22Rv1 (cell line): Measurements from ENCODE around the gene RBM44.

ENCODE experiments used
- H3K27ac ChIP-seq: fragments of 450-650 bp; 2 replicates; pipeline ENCODE4 v1.5.1; 2017
- CTCF ChIP-seq: fragments of 450-650 bp; IDR thresholded peaks from 2 replicates; pipeline ENCODE4 v1.5.1; 2017; ENCODE audit warnings: mild to moderate bottlenecking
- ZFX ChIP-seq: fragments of 450-650 bp; IDR thresholded peaks from 2 replicates; pipeline ENCODE4 v1.6.1; 2017; ENCODE audit warnings: antibody characterized with exemption, borderline replicate concordance

RBM44 gene

GRCh38 chr2:237815637-237816036 is 17.1 kb downstream of the RBM44 start:
- no peak for TF ChIP-seq ZFX
- TF ChIP-seq CTCF, result no peak

DNA sequence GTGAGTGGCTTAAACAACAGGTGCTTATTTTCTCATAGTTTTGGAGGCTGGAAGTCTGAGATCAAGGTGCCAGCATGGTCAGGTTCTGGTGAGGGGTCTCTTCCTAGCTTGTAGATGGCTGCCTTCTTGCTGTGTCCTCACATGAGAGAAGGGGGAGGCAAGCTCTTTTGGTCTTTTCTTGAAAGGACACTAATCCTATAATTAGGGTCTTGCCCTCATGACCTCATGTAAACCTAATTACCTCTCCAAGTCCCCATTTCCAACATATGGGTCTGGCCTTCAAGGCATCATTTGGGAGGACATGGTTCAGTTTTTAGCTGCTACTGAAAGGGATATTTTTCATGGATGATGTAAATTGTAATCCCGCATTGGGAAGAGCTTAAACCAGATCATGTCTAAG is 18.0 kb downstream of the RBM44 start:
- TF ChIP-seq CTCF (no peak), ZFX (no peak)
- H3K27ac ChIP-seq, result no peak overlapping the region

More at GRCh38 chr2:237815637-237816036, 17.1 kb downstream of the RBM44 start:
- H3K27ac ChIP-seq, result no peak overlapping the region

- no peak overlapping the region for H3K27ac ChIP-seq
- TF ChIP-seq CTCF (no peak), ZFX (no peak)
Observed at GRCh38 chr2:237818066-237818473, 19.5 kb downstream of the RBM44 start.

DNA sequence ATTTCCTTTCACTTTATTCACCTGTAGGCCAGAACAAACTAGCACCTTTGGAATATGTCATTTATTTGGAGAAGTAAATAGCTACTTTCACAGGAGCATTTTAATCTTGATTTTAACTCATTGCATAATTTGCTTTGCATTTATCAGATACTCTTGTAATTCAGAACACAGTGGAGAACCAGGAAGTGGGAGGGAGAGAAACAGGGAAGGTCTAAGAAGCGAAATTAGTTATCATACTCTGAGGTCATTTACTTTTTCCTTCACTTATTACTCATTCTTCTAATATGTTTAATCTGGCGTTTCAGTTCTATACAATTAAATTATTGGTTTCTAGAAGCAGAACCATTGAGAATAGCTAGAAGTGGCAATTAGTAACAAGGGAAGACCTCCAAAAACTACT is 20.7 kb downstream of the RBM44 start:
- TF ChIP-seq CTCF, result no peak
- TF ChIP-seq ZFX, result no peak
- no peak overlapping the region for H3K27ac ChIP-seq

DNA sequence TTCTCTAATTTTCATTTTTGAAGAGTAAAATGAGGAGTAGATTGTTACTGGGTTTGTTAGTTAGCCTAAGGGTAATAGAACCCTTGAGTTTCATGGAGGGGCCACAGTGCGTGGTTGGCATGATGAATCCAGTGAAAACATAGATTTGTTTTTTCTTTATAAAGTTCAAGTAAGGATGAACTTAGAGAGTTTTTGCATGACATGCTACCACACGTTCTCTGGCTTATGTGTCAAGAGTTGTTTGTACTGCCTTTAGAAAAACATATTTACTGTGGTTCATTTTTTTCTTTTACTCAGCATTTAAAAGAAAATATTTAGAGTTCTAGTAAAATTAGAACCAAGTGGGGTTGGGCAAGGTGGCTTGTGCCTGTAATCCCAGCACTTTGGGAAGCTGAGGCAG is 21.8 kb downstream of the RBM44 start:
- H3K27ac ChIP-seq, result no peak overlapping the region
- TF ChIP-seq CTCF, result no peak
- no peak for TF ChIP-seq ZFX

DNA sequence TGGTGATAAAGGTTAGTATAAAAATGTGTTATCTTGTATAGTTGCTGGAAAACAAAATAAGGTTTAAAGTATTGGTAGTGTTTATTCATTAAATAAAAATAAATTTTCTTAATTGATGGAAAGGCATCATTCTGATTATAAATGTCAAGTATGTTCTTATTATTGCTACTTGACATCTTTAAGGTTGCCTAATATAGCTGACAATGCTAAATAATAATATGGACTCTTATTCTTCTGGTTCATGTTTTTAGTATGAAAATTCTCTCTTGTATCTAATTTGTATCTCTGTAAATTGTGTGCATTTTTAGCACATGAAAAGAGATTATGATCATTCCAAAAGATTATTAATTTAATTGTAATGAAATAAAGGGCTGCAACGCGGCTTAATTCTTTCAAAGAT is 25.0 kb downstream of the RBM44 start:
- H3K27ac ChIP-seq, result no peak overlapping the region
- no peak for TF ChIP-seq CTCF
- no peak for TF ChIP-seq ZFX

GRCh38 chr2:237824085-237824484 is 25.5 kb downstream of the RBM44 start:
- no peak for TF ChIP-seq ZFX
- no peak for TF ChIP-seq CTCF
- H3K27ac ChIP-seq, result no peak overlapping the region
